GM12878 (cell line): ENCODE measurements around the gene PHYKPL.

Source experiments
- EGR1 ChIP-seq, 2 experiments: IDR thresholded peaks; 1 replicate in 1 of 2; 2 replicates in 1 of 2; pipeline ENCODE4 v1.6.1; 2011 to 2012; ENCODE audit warnings: low read depth in 2 of 2, low read length in 2 of 2, borderline replicate concordance in 1 of 2, mild to moderate bottlenecking in 1 of 2, moderate library complexity in 1 of 2
- MAX ChIP-seq: IDR thresholded peaks from 2 replicates; pipeline ENCODE4 v1.6.1; 2012; ENCODE audit warnings: low read depth, low read length, improper control_type of control experiment
- POLR2A ChIP-seq: IDR thresholded peaks from 2 replicates; pipeline ENCODE4 v1.6.1; 2011; ENCODE audit warnings: low read depth, mild to moderate bottlenecking, low read length
- RAD21 ChIP-seq: IDR thresholded peaks from 2 replicates; pipeline ENCODE4 v1.6.1; 2011; ENCODE audit warnings: mild to moderate bottlenecking, low read depth, low read length, moderate library complexity; ENCODE audit not compliant: insufficient read depth
- TAF1 ChIP-seq: IDR thresholded peaks from 2 replicates; pipeline ENCODE4 v1.6.1; 2011; ENCODE audit warnings: mild to moderate bottlenecking, low read depth, low read length, borderline replicate concordance
- YY1 ChIP-seq: IDR thresholded peaks from 2 replicates; pipeline ENCODE4 v1.6.1; 2011; ENCODE audit warnings: low read depth, mild to moderate bottlenecking, low read length
- ZNF207 ChIP-seq: fragments of 450-650 bp; IDR thresholded peaks from 2 replicates; pipeline ENCODE4 v1.6.1; 2014; ENCODE audit warnings: antibody characterized with exemption, mild to moderate bottlenecking, borderline replicate concordance
- ZNF24 ChIP-seq: fragments of 450-650 bp; IDR thresholded peaks from 2 replicates; pipeline ENCODE4 v1.6.1; 2017; ENCODE audit warnings: antibody characterized with exemption, mild to moderate bottlenecking
- ZNF274 ChIP-seq: IDR thresholded peaks from one replicate; pipeline ENCODE4 v1.8.0; 2011; ENCODE audit not compliant: insufficient read length, insufficient read depth
- TF ChIP-seq, protein P1 (sequence below), 3 experiments: IDR thresholded peaks in 2 of 3; conservative IDR thresholded peaks in 1 of 3; 2 replicates each; pipeline ENCODE4 v1.5.1; 2011; ENCODE audit warnings: low read depth in 3 of 3, low read length in 3 of 3, mild to moderate bottlenecking in 3 of 3, control low read depth in 2 of 3, moderate library complexity in 2 of 3, inconsistent platforms in 1 of 3, mixed read lengths in 1 of 3; ENCODE audit not compliant: control insufficient read depth in 2 of 3, insufficient read depth in 1 of 3; ENCODE audit errors: extremely low read depth in 1 of 3

- TF ChIP-seq, protein P1, sequence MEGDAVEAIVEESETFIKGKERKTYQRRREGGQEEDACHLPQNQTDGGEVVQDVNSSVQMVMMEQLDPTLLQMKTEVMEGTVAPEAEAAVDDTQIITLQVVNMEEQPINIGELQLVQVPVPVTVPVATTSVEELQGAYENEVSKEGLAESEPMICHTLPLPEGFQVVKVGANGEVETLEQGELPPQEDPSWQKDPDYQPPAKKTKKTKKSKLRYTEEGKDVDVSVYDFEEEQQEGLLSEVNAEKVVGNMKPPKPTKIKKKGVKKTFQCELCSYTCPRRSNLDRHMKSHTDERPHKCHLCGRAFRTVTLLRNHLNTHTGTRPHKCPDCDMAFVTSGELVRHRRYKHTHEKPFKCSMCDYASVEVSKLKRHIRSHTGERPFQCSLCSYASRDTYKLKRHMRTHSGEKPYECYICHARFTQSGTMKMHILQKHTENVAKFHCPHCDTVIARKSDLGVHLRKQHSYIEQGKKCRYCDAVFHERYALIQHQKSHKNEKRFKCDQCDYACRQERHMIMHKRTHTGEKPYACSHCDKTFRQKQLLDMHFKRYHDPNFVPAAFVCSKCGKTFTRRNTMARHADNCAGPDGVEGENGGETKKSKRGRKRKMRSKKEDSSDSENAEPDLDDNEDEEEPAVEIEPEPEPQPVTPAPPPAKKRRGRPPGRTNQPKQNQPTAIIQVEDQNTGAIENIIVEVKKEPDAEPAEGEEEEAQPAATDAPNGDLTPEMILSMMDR (IDR thresholded peaks at IDR 0.05 in 2 of 3, conservative IDR thresholded peaks at IDR 0.05 in 1 of 3; ENCODE audit: control insufficient read depth in 2 of 3, extremely low read depth in 1 of 3, insufficient read depth in 1 of 3, low read depth in 3 of 3, low read length in 3 of 3), result no peak
- TF ChIP-seq ZNF207 (no peak), ZNF24 (no peak), MAX (no peak), TAF1 (no peak), EGR1 (IDR thresholded peaks at IDR 0.05; ENCODE audit: borderline replicate concordance in 1 of 2, low read depth in 2 of 2, low read length in 2 of 2) (no peak), ZNF274 (no peak), POLR2A (no peak), YY1 (no peak), RAD21 (no peak)
These were observed 46.6 kb upstream of the PHYKPL start for GRCh38 chr5:178279026-178279722.
